Esophagus (tissue), 2 donors: ENCODE data around the gene SETD1B. TPM values are rescaled to one million over a fixed set of nuclear protein-coding genes. Genes with fewer than 3 reads are reported as not detected.

Source experiments
- H3K27ac ChIP-seq, 2 donors: one replicate each; pipeline ENCODE4 v1.5.1; 2013; ENCODE audit warnings: low read depth in 2 of 2, mild to moderate bottlenecking in 2 of 2, inconsistent platforms in 1 of 2, low read length in 1 of 2, moderate library complexity in 1 of 2
- H3K27me3 ChIP-seq, 2 donors: one replicate each; pipeline ENCODE4 v1.6.1; 2013; ENCODE audit warnings: low read length in 2 of 2, control low read depth in 1 of 2, mild to moderate bottlenecking in 1 of 2; ENCODE audit not compliant: insufficient read depth in 2 of 2, control insufficient read depth in 1 of 2
- H3K36me3 ChIP-seq, 2 donors: one replicate each; pipeline ENCODE4 v1.6.1; 2013; ENCODE audit warnings: low read length in 1 of 2; ENCODE audit not compliant: control insufficient read depth in 2 of 2, insufficient read depth in 2 of 2
- H3K4me1 ChIP-seq, 2 donors: one replicate each; pipeline ENCODE4 v1.6.1; 2013; ENCODE audit warnings: low read length in 1 of 2; ENCODE audit not compliant: control insufficient read depth in 2 of 2, insufficient read depth in 2 of 2
- H3K4me3 ChIP-seq, 2 donors: one replicate each; pipeline ENCODE4 v1.5.1; 2013; ENCODE audit warnings: low read length in 2 of 2, mild to moderate bottlenecking in 2 of 2, low read depth in 1 of 2, moderate library complexity in 1 of 2
- H3K9me3 ChIP-seq, 2 donors: one replicate each; pipeline ENCODE4 v1.6.1; 2013; ENCODE audit warnings: mild to moderate bottlenecking in 2 of 2, low read depth in 1 of 2, low read length in 1 of 2, moderate library complexity in 1 of 2; ENCODE audit not compliant: control insufficient read depth in 2 of 2, insufficient read depth in 1 of 2
- WGBS, 2 donors: extraction: QIAGEN DNeasy Blood & Tissue Kit; methylation state at CpG; one replicate each; pipeline ENCODE4 v1.1.7; 2013; 5-methylcytosine and 5-hydroxymethylcytosine counted together
- polyA plus RNA-seq, 2 donors: library from polyadenylated mRNA; stranded (reverse); fragments of 200-250 nt; gene quantifications; one replicate each; pipeline ENCODE4 v1.2.3, GENCODE V29; 2013
- donor health status: healthy with polysubstance abuse.
- donor health status: Bipolar disorder and iron deficiency.

Gene SETD1B
- polyA plus RNA-seq, 2 donors, result 7.7 to 12.8 TPM

DNA sequence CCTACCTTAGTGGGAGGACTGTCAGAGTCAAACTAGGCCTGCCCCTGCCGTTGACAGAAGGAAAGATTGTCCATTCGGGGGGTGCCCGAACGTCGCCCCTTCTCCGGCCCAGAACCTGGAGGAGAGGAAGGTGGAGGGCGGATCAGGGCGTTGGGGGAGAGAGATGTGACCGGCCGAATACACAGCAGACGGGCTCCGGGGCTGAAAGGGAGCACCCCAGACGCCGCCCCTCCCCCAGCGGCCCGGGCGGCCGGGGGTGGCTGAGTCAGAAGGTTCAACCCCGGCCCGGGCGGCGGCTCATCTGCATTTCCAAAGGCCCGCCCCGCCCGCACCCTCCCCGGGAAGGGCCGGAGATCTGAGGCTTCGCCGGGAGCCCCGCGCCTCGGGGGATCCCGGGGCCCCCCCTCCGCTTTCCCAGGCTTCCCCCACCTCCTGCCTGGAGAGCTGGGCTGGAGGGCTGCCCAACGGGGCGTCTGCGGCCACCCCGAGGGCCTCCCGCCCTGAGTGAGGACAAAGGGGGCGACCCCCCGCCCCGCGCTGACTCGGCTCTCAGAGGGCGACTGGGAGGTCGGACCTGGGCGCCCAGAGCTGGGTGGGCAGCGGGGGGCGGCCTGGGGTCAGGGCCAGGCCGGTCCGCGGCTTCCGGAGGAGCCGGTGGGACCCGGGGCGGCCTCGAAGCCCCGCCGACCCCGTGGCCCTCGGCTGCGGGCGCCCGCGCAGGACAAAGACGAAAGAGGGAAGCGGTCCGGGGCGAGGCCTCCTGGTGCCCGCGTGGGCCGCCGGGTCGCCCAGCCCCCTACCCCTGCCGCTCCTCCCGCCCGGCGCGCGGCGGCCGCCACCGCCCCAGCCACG lies 3.7 kb upstream of the SETD1B start:
- H3K4me1 ChIP-seq, result peaks cover 2 to 26% of the 10 kb centered on the region in 2 donors
- H3K27ac ChIP-seq, result peak overlapping the region; percentile 99 to 100
- no peaks in the 10 kb centered on the region for H3K9me3 ChIP-seq
- WGBS, 2 donors, result 0 to 1% methylated on average over 49 to 84 of the region's 84 CpGs
- no peaks in the 10 kb centered on the region for H3K27me3 ChIP-seq
- peak overlapping the region; percentile 71 to 88 for H3K4me3 ChIP-seq
- peaks cover 0 to 10% of the 10 kb centered on the region in 2 donors for H3K36me3 ChIP-seq

DNA sequence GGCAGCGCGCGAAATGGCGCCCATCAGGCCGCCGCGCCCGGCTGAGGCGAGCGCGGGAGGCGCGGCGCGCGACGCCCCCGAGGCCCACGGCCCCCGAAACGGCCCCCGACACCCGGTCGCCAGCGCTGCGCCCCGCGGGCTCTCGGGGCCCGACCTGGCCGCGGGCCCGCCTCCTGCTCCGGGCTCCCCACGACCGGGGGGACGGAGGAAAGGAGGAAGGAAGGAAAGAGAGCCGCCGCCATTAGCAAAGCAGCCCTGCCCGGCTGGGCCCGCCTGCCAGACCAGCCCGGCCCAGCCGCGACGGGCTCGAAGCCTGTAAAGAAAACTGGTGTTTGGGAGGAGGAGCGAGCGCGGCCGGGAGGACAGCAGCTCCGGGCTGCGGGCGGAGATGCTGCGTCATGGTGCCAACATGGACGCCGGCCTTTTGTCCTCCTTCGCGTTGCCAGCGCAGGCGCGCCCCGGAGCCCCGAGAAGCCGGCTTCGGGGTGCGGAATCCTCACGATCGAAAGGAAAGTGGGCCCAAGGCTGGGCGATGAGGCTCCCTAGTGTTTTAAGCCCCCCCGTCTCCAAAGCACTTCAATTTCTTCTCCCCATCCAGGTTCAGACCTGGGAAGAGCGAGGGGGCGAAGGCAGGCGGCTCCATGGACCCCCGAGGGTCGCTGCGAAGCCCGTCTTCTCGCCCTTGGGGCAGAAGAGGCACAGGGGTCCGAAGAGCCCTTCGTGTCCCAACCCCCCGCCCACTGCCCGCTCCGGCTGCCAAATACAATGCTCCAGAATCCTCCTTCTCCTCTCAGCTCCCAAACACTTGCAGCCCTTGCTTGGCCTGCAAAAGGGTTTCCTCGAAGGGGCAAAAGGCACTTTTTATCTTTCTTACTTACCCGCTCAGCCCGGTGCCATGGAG lies 2.9 kb upstream of the SETD1B start:
- WGBS, 2 donors, result 1% methylated on average over 82 to 86 of the region's 86 CpGs
- Histone ChIP-seq H3K27ac (peak overlapping the region; percentile 99 to 100), H3K4me3 (peak overlapping the region; percentile 71 to 88), H3K9me3 (no peaks in the 10 kb centered on the region), H3K27me3 (no peaks in the 10 kb centered on the region), H3K4me1 (peaks cover 4 to 23% of the 10 kb centered on the region in 2 donors), H3K36me3 (peaks cover 0 to 3% of the 10 kb centered on the region in 2 donors)

DNA sequence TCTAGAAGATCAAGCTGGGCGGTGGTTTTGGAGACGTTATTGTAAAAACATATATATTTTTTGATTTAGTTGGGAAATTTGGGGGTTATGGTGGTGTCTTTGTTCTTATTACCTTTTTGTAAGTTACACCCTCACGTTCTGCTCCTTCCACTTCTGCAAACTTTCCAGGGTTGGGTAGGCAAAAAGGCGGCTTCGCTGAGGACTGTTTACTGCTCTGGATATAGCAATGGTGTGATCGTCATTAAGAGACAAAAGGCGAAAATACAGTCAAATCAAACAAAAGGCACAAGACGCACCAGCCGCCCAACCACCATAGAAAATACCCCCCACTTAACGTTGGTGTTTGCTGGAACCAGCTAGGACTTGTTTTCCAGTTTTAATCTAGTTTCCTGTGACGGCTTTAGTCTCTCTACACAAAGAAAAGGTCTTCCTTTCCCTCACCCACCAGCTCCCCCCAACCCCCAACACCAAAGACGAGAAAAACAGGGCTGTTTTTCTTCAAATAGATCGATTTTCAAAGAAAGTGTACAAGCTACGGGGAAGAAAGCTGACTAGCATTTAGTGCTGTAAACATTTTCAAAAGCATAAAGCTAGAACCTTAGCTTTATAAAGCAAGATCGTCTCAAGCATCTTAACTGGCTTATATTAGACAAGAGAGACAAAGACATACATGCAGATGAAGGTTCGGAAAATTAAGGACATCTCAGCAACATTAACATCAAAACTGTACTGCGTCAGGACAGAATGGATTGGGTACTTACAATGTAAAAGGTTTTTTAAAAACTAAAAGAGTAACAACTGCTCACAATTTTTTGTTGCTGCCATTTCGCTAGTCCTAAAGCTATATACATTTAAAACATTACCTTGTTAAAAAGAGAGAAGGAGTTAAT lies 2.0 kb upstream of the SETD1B start:
- H3K36me3 ChIP-seq, result peaks cover 0 to 4% of the 10 kb centered on the region in 2 donors
- no peaks in the 10 kb centered on the region for H3K9me3 ChIP-seq
- H3K27ac ChIP-seq, result peak overlapping the region; percentile 99 to 100
- peaks cover 10 to 22% of the 10 kb centered on the region in 2 donors for H3K4me1 ChIP-seq
- 3% methylated on average over 18 of the region's 18 CpGs for WGBS, 2 donors
- H3K27me3 ChIP-seq, result no peaks in the 10 kb centered on the region
- H3K4me3 ChIP-seq, result peak overlapping the region; percentile 71 to 88

- Histone ChIP-seq H3K9me3 (no peaks in the 10 kb centered on the region), H3K4me3 (peak overlapping the region; percentile 71 to 88), H3K36me3 (peaks cover 0 to 5% of the 10 kb centered on the region in 2 donors), H3K27me3 (no peaks in the 10 kb centered on the region), H3K4me1 (peaks cover 10 to 17% of the 10 kb centered on the region in 2 donors), H3K27ac (peak overlapping the region; percentile 99)
- WGBS, 2 donors, result 0 to 2% methylated on average over 1 of the region's 1 CpG
These were observed 1.3 kb upstream of the SETD1B start for GRCh38 chr12:121802485-121802842.

DNA sequence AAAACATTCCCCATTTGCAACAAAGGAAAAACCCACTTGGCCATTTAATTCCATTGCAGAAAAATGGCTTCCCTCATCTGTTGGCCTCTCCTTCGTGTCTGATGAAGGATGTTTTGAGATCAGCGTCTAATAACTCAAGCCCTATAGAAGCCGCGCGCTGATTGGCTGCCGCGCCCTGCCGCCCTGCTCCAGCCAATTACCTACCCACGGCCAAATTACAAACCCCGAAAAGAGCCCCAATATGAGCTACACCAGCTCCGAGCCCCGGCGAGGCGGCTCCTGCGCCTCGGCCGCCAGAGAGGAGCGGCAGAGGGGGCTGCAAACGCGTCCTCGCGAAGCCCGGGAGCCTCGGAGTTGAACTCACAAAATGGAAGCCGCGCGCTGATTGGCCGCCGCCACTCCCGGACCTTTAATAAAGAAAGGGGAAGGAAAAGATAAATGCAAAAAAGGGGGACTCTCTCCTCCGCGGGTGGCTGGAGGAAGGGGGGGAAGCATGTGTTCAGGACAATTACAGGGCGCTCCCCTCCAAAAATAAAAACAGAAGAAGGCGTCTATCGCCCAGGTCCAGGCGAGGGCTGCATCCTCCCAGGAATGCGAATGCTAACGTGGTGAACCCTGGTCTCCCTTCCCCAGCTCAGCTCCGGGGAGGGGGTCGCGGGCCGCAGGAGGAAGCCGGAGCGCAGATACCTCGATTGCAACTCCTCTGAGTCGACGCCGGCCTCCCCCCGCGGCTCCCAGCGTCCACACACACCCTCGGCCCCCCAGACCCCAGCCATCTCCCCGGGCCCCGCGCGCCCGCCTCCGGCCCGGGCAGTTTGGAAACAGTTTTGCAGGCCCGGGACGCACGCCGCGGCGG lies 738 bp upstream of the SETD1B start:
- no peaks in the 10 kb centered on the region for H3K9me3 ChIP-seq
- H3K36me3 ChIP-seq, result peaks cover 0 to 6% of the 10 kb centered on the region in 2 donors
- H3K4me1 ChIP-seq, result peaks cover 10 to 11% of the 10 kb centered on the region in 2 donors
- H3K4me3 ChIP-seq, result peak overlapping the region; percentile 71 to 88
- WGBS, 2 donors, result 0 to 1% methylated on average over 64 to 65 of the region's 65 CpGs
- H3K27me3 ChIP-seq, result no peaks in the 10 kb centered on the region
- peak overlapping the region; percentile 99 for H3K27ac ChIP-seq

DNA sequence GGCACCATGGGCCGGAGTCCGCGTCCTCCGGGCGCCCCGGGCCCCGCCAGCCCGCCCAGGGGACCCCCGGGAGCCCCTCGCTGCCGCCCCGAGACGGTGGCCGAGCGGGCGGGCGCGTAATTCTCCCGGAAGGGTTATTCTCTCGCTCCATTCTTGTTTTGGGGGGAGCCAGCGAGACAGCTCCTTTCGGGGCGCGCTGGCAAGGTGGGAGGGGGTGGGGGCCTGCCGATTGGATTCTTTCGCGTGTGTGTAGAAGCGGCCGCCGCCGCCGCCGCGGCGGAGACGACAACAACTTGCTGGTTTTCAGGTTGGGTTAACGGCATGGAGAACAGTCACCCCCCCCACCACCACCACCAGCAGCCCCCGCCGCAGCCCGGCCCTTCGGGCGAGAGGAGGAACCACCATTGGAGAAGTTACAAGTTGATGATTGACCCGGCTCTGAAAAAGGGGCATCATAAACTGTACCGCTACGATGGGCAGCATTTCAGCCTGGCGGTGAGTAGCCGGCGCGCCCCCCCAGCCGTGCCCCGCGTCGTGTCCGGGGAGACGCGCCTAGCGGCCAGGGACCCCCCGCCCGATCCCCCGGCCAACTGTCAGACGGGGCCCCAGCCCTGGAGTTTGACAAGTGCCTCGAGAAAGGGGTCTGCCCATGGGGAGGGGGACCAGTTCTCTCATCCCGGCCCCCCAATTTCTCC lies 755 bp downstream of the SETD1B start:
- H3K36me3 ChIP-seq, result peaks cover 0 to 12% of the 10 kb centered on the region in 2 donors
- peak overlapping the region; percentile 99 for H3K27ac ChIP-seq
- WGBS, 2 donors, result 1% methylated on average over 60 to 63 of the region's 63 CpGs
- peaks cover 5 to 10% of the 10 kb centered on the region in 2 donors for H3K4me1 ChIP-seq
- H3K9me3 ChIP-seq, result no peaks in the 10 kb centered on the region
- no peaks in the 10 kb centered on the region for H3K27me3 ChIP-seq
- peak overlapping the region; percentile 71 to 88 for H3K4me3 ChIP-seq

GRCh38 chr12:121805171-121806008 lies 1.6 kb downstream of the SETD1B start:
- WGBS, 2 donors, result 1% methylated on average over 45 of the region's 45 CpGs
- Histone ChIP-seq H3K27ac (peak overlapping the region; percentile 99), H3K4me1 (peaks cover 5 to 10% of the 10 kb centered on the region in 2 donors)

More at GRCh38 chr12:121805171-121806008, 1.6 kb downstream of the SETD1B start:
- peak overlapping the region; percentile 71 to 88 for H3K4me3 ChIP-seq
- no peaks in the 10 kb centered on the region for H3K27me3 ChIP-seq
- peaks cover 0 to 19% of the 10 kb centered on the region in 2 donors for H3K36me3 ChIP-seq
- no peaks in the 10 kb centered on the region for H3K9me3 ChIP-seq
